ENCODE data around the gene P2RX5.

The P2RX5 gene

DNA sequence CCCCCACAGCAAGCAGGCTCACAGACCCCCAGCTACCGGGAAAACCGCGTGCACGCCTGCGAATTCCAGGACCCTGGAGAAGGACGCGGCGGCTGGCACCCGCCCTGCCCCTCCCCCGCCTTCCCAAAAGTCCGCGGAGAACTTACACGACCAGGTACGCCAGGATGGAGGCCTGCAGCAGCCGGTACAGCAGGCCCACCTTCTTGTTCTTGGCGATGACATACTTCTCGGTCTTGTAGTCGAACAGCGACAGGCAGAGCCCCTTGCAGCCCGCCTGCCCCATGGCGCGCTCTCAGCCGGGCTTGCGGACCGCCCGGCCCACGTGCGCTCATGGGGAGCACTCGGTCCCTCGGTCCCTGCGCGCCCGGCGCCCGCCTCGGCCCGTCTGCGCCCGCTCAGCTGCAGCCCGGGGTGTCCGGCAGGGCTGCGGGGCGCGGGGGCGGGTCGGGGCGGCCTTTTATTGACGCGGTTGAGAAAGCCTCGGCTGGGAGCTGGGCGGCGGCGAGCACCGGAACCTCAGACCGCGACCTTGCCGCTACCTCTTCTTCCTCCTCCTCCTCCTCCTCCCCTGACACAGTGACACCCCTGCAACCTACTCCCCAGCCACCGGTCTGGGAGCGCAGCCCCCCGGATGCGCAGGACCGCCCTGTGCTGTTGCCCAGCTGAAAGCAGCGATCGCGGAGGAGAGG is at the start of gene P2RX5:
Gene P2RX5 (minus strand): TSS at position 433 of the 689 bp plus-strand sequence. CDS start 150 bp downstream, at position 283.
- H3K4me3 ChIP-seq (ENCODE audit: low read length): peak within 1 kb of the TSS; percentile 37
- DNase-seq (ENCODE audit: low read depth): peak; percentile 27
- TF ChIP-seq CTCF (IDR thresholded peaks at IDR 0.05; ENCODE audit: insufficient read depth, low read depth, low read length, missing control alignments): no peak

- TF ChIP-seq CTCF (IDR thresholded peaks at IDR 0.05; ENCODE audit: insufficient read depth, low read depth, low read length, missing control alignments): no peak
- no peak for DNase-seq (ENCODE audit: low read depth)
- H3K4me3 ChIP-seq (ENCODE audit: low read length): no peak overlapping the region
Observed at GRCh38 chr17:3745071-3745470, 49.1 kb upstream of the P2RX5 start.

DNA sequence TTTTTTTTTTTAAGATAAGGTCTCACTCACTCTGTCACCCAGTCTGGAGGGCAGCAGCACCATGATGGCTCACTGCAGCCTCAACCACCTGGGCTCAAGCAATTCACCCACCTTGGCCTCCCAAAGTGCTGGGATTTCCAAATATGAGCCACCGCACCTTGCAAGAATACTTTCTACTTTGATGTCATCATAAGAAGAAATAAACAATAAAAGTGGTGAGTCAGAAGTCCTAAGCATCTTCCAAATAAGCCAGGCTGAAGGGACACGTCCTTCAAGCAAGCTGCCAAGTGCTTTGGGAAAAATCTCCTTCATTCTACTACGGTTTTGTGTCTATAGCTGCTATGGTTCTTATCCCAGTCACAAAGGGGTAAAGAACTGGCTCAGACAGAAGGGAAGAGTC is 48.1 kb upstream of the P2RX5 start:
- TF ChIP-seq CTCF (IDR thresholded peaks at IDR 0.05; ENCODE audit: insufficient read depth, low read depth, low read length, missing control alignments): no peak
- DNase-seq (ENCODE audit: low read depth): peak; percentile 38
- no peak overlapping the region for H3K4me3 ChIP-seq (ENCODE audit: low read length)

DNA sequence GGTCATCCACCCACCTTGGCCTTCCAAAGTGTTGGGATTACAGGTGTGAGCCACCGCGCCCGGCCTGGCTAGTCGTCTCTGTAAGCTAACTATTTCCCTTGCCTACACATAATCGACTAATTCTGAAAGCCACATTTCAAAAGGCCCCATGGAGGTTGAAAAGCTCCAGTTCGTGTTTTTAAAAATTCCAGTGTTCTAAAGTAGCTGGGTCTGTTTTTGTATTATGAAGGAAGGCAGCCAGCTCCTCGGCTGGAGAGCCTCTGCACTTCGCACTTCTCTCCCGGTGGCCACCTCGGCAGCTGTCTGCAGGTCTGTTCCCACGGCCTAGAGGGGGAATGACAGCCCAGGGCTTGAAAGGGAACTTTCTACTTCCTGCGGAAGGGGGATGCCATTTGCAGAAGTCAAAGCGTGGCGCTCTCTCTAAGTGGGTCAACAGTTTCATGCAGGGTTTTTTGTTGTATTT is 44.7 kb upstream of the P2RX5 start:
- no peak for TF ChIP-seq CTCF (IDR thresholded peaks at IDR 0.05; ENCODE audit: insufficient read depth, low read depth, low read length, missing control alignments)
- DNase-seq (ENCODE audit: low read depth): no peak
- H3K4me3 ChIP-seq (ENCODE audit: low read length): no peak overlapping the region

DNA sequence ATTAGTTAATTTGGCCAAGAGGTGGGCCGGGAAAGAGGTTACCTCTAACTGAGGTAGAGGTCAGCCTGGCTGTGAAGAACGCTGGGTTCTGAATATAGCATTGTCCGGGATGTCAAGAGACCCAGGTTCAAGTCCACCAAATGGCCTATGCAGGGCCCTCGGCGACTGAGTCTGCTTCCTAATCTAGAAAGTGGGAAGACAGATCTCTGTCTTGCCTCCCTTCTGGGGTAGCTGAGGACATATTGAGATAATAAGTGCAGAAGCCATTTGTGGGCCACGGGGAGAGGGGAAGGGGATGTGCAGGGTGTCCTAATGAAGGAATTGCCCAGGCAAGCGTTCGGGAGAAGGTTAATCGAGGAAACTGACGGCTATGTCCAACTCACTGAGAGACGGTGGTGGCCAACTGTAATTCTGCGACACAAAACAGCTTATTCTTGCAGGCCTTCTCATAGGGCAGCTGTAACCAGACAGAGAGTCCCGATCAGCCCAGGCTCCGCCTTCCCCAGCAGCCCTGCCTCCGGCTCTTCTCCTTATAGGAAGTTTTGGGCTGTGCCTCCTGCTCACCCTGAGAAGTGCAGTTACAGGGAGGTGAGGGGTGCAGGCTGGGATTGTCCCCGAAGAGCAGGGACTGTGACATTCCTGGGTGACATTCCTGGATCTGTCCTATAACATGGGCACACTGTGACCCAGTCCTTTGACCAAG is 43.6 kb upstream of the P2RX5 start:
- no peak for TF ChIP-seq CTCF (IDR thresholded peaks at IDR 0.05; ENCODE audit: insufficient read depth, low read depth, low read length, missing control alignments)
- H3K4me3 ChIP-seq (ENCODE audit: low read length): no peak overlapping the region
- no peak for DNase-seq (ENCODE audit: low read depth)

GRCh38 chr17:3738562-3739295 is 42.8 kb upstream of the P2RX5 start:
- peak overlapping the region; percentile 20 for H3K4me3 ChIP-seq (ENCODE audit: low read length)
- DNase-seq (ENCODE audit: low read depth): peak; percentile 91
- TF ChIP-seq CTCF (IDR thresholded peaks at IDR 0.05; ENCODE audit: insufficient read depth, low read depth, low read length, missing control alignments): no peak
